Neural cell (in vitro differentiated cells): ENCODE results near the gene COPZ2. TPM values are rescaled to one million over a fixed set of nuclear protein-coding genes. Genes with fewer than 3 reads are reported as not detected.

Experiments
- H2AFZ ChIP-seq: fragments of 200-600, 300-800 bp; sonication (generic), shearing (Covaris generic); 2 replicates; pipeline ENCODE4 v1.6.0; 2014; ENCODE audit warnings: low read depth, mild to moderate bottlenecking, antibody characterized with exemption, low read length, moderate library complexity
- H3F3A ChIP-seq: fragments of 200-600 bp; shearing (Covaris generic); 2 replicates; pipeline ENCODE4 v1.6.1; 2016; ENCODE audit warnings: mild to moderate bottlenecking, moderate library complexity, mixed read lengths, antibody characterized with exemption, low read length; ENCODE audit not compliant: insufficient read depth, poor library complexity, severe bottlenecking
- H3K27ac ChIP-seq: fragments of 200-600, 300-800 bp; sonication (generic), shearing (Covaris generic); 2 replicates; pipeline ENCODE4 v1.5.1; 2014; ENCODE audit warnings: mild to moderate bottlenecking, low read length, moderate library complexity
- H3K27me3 ChIP-seq: fragments of 300-800, 200-600 bp; sonication (generic), shearing (Covaris generic); 2 replicates; pipeline ENCODE4 v1.6.0; 2014; ENCODE audit warnings: mild to moderate bottlenecking, low read depth, low read length, moderate library complexity; ENCODE audit not compliant: insufficient read depth
- H3K36me3 ChIP-seq: fragments of 300-800, 200-600 bp; sonication (generic), shearing (Covaris generic); 2 replicates; pipeline ENCODE4 v1.5.1; 2014; ENCODE audit warnings: mild to moderate bottlenecking, antibody characterized with exemption, low read length, moderate library complexity; ENCODE audit not compliant: insufficient read depth
- H3K4me2 ChIP-seq: fragments of 300-800, 200-600 bp; sonication (generic), shearing (Covaris generic); 2 replicates; pipeline ENCODE4 v1.6.0; 2014; ENCODE audit warnings: mild to moderate bottlenecking, low read length
- H3K4me3 ChIP-seq: fragments of 300-800, 200-600 bp; sonication (generic), shearing (Covaris generic); 2 replicates; pipeline ENCODE4 v1.5.1; 2014; ENCODE audit warnings: mild to moderate bottlenecking, low read length, moderate library complexity
- H3K79me2 ChIP-seq: fragments of 200-600 bp; shearing (Covaris generic); replicated peaks from 2 replicates; pipeline ENCODE4 v1.6.0; 2014; ENCODE audit warnings: mild to moderate bottlenecking, low read length, moderate library complexity; ENCODE audit not compliant: insufficient read depth
- H3K9ac ChIP-seq: fragments of 300-800, 200-600 bp; sonication (generic), shearing (Covaris generic); 2 replicates; pipeline ENCODE4 v1.6.1; 2016; ENCODE audit warnings: mild to moderate bottlenecking, low read length, mixed read lengths
- H3K9me2 ChIP-seq: fragments of 200-600 bp; shearing (Covaris generic); 2 replicates; pipeline ENCODE4 v1.6.1; 2016; ENCODE audit warnings: mild to moderate bottlenecking, low read length, mixed read lengths; ENCODE audit not compliant: insufficient read depth
- H3K9me3 ChIP-seq: fragments of 200-600, 300-800 bp; sonication (generic), shearing (Covaris generic); 2 replicates; pipeline ENCODE4 v1.6.1; 2016; ENCODE audit warnings: mild to moderate bottlenecking, mixed run types, low read length, moderate library complexity, mixed read lengths
- H4K20me1 ChIP-seq: fragments of 200-600 bp; shearing (Covaris generic); 2 replicates; pipeline ENCODE4 v1.6.1; 2016; ENCODE audit warnings: mild to moderate bottlenecking, mixed run types; ENCODE audit not compliant: insufficient read depth
- CTCF ChIP-seq: fragments of 450-650 bp; IDR thresholded peaks from 2 replicates; pipeline ENCODE4 v1.5.1; 2014; ENCODE audit warnings: antibody characterized with exemption, mild to moderate bottlenecking, moderate library complexity; ENCODE audit not compliant: poor library complexity, severe bottlenecking
- EP300 ChIP-seq: fragments of 450-650 bp; conservative IDR thresholded peaks from 2 replicates; pipeline ENCODE4 v1.6.1; 2014; ENCODE audit warnings: antibody characterized with exemption, mild to moderate bottlenecking, moderate library complexity; ENCODE audit not compliant: poor library complexity, severe bottlenecking
- EZH2 ChIP-seq: fragments of 200-600, 300-800 bp; shearing (Covaris generic), sonication (generic); IDR thresholded peaks from 2 replicates; pipeline ENCODE4 v1.6.1; 2014; ENCODE audit warnings: antibody characterized with exemption, low read length, borderline replicate concordance, mild to moderate bottlenecking; ENCODE audit not compliant: insufficient read depth, poor library complexity, severe bottlenecking
- MXI1 ChIP-seq: fragments of 450-650 bp; conservative IDR thresholded peaks from 2 replicates; pipeline ENCODE4 v1.6.1; 2014; ENCODE audit warnings: antibody characterized with exemption, mild to moderate bottlenecking; ENCODE audit not compliant: poor library complexity, severe bottlenecking
- POLR2AphosphoS5 ChIP-seq: IDR thresholded peaks from 2 replicates; pipeline ENCODE4 v1.6.1; 2012
- RAD21 ChIP-seq: fragments of 450-650 bp; conservative IDR thresholded peaks from 2 replicates; pipeline ENCODE4 v1.6.1; 2014; ENCODE audit warnings: antibody characterized with exemption, mild to moderate bottlenecking, moderate library complexity
- REST ChIP-seq: IDR thresholded peaks from 2 replicates; pipeline ENCODE4 v1.6.1; 2012; ENCODE audit warnings: borderline replicate concordance
- SMC3 ChIP-seq: fragments of 450-650 bp; conservative IDR thresholded peaks from 2 replicates; pipeline ENCODE4 v1.6.1; 2014; ENCODE audit warnings: antibody characterized with exemption, mild to moderate bottlenecking, moderate library complexity; ENCODE audit not compliant: poor library complexity
- TAF1 ChIP-seq: IDR thresholded peaks from 2 replicates; pipeline ENCODE4 v1.6.1; 2012; ENCODE audit warnings: low read depth
- polyA plus RNA-seq: library from polyadenylated mRNA; depleted of rRNA; stranded (reverse); fragments of >200 nt; gene quantifications from 2 replicates; pipeline ENCODE4 v1.2.3, GENCODE V29; 2014

COPZ2 gene
- polyA plus RNA-seq, 1 donor from 2014 or later, result not detected

- Histone ChIP-seq H3K9ac (peak overlapping the region; percentile 65), H3K36me3 (no peaks in the 10 kb centered on the region), H3K79me2 (no peaks in the 10 kb centered on the region), H3F3A (no peaks in the 10 kb centered on the region), H3K9me3 (no peaks in the 10 kb centered on the region), H2AFZ (no peak overlapping the region), H4K20me1 (no peaks in the 10 kb centered on the region), H3K4me3 (peak overlapping the region; percentile 64), H3K4me2 (peak overlapping the region; percentile 10), H3K27ac (peak overlapping the region; percentile 96), H3K27me3 (no peaks in the 10 kb centered on the region), H3K9me2 (no peaks in the 10 kb centered on the region)
- TF ChIP-seq RAD21 (no peak), SMC3 (no peak), TAF1 (no peak), REST (no peak), EZH2 (no peak), EP300 (no peak), POLR2AphosphoS5 (no peak), CTCF (no peak), MXI1 (no peak)
These were observed 24.9 kb downstream of the COPZ2 start for GRCh38 chr17:48012654-48013053.

GRCh38 chr17:48012151-48012520 lies 25.5 kb downstream of the COPZ2 start:
- Histone ChIP-seq H3K9me3 (no peaks in the 10 kb centered on the region), H3F3A (no peaks in the 10 kb centered on the region), H3K4me2 (peak overlapping the region; percentile 98), H3K79me2 (no peaks in the 10 kb centered on the region), H3K27me3 (no peaks in the 10 kb centered on the region), H2AFZ (peak overlapping the region; percentile 46), H3K9me2 (no peaks in the 10 kb centered on the region), H3K4me3 (peak overlapping the region; percentile 64), H3K36me3 (no peaks in the 10 kb centered on the region), H3K9ac (peak overlapping the region; percentile 75), H3K27ac (peak overlapping the region; percentile 96), H4K20me1 (no peaks in the 10 kb centered on the region)
- TF ChIP-seq CTCF (peak; percentile 26), EP300 (peak; percentile 55), EZH2 (no peak), MXI1 (peak; percentile 81), POLR2AphosphoS5 (peak; percentile 41)
